Esophagus muscularis mucosa (tissue), 4 donors: ENCODE results near the gene PLEKHM2. TPM values are rescaled to one million over a fixed set of nuclear protein-coding genes. Genes with fewer than 3 reads are reported as not detected.

Source experiments
- DNase-seq: peaks from one replicate; pipeline ENCODE4 v3.0.0-alpha.2; 2017; ENCODE audit errors: extremely low spot score
- H3K27ac ChIP-seq, 4 donors: fragments of 200-600 bp; sonication (generic); replicated peaks in 1 of 4; 1 replicate in 3 of 4; 2 replicates in 1 of 4; pipeline ENCODE4 v1.5.1; 2016 to 2019; ENCODE audit warnings: mild to moderate bottlenecking in 1 of 4
- H3K27me3 ChIP-seq, 4 donors: fragments of 200-600 bp; sonication (generic); one replicate each; pipeline versions ENCODE4 v1.5.1 to v1.6.0; 2016 to 2019
- H3K36me3 ChIP-seq, 4 donors: fragments of 200-600 bp; sonication (generic); one replicate each; pipeline ENCODE4 v1.5.1; 2016 to 2019
- H3K4me1 ChIP-seq, 4 donors: fragments of 200-600 bp; sonication (generic); one replicate each; pipeline ENCODE4 v1.5.1; 2016 to 2019
- H3K4me3 ChIP-seq, 4 donors: fragments of 200-600 bp; sonication (generic); 1 replicate in 2 of 4; 2 replicates in 2 of 4; pipeline ENCODE4 v1.5.1; 2016 to 2019; ENCODE audit warnings: mild to moderate bottlenecking in 4 of 4, moderate library complexity in 1 of 4
- H3K9me3 ChIP-seq, 4 donors: fragments of 200-600 bp; sonication (generic); 1 replicate in 3 of 4; 2 replicates in 1 of 4; pipeline ENCODE4 v1.5.1; 2016 to 2019
- EP300 ChIP-seq: sonication (generic); formaldehyde crosslinking; IDR thresholded peaks from one replicate; pipeline ENCODE4 v1.6.1; 2017; ENCODE audit warnings: antibody characterized with exemption
- POLR2A ChIP-seq: fragments of 450-650 bp; IDR thresholded peaks from one replicate; pipeline ENCODE4 v1.6.1; 2017; ENCODE audit warnings: antibody characterized with exemption, moderate library complexity, mild to moderate bottlenecking, low read depth
- POLR2AphosphoS5 ChIP-seq, 2 donors: sonication (generic); formaldehyde crosslinking; IDR thresholded peaks; one replicate each; pipeline ENCODE4 v1.6.1; 2017; ENCODE audit warnings: antibody characterized with exemption in 2 of 2
- WGBS: methylation state at CpG from one replicate; pipeline ENCODE4 v1.1.5; 2018; 5-methylcytosine and 5-hydroxymethylcytosine counted together
- intact Hi-C: fragments of 100-400 bp; cut with DNase I; formaldehyde crosslinking; loops from one replicate; pipeline ENCODE4 v1.15.1; 2023
- total RNA-seq, 4 donors: library from RNA; depleted of rRNA; stranded (reverse); fragments of >200 nt; gene quantifications; one replicate each; pipeline versions ENCODE4 v1.1.0 to v1.2.1, GENCODE V29; 2016
- TF ChIP-seq, protein P1 (sequence below), 3 experiments: fragments of 200-600 bp in 2 of 3; fragments of 450-650 bp in 1 of 3; sonication (generic) in 2 of 3; IDR thresholded peaks; one replicate each; pipeline ENCODE4 v1.5.1; 2017 to 2019; ENCODE audit warnings: antibody characterized with exemption in 3 of 3, mild to moderate bottlenecking in 2 of 3, moderate library complexity in 1 of 3

The PLEKHM2 gene
- total RNA-seq, 4 donors from 2014 or later = 44.4 to 68.2 (median 55.2) TPM

DNA sequence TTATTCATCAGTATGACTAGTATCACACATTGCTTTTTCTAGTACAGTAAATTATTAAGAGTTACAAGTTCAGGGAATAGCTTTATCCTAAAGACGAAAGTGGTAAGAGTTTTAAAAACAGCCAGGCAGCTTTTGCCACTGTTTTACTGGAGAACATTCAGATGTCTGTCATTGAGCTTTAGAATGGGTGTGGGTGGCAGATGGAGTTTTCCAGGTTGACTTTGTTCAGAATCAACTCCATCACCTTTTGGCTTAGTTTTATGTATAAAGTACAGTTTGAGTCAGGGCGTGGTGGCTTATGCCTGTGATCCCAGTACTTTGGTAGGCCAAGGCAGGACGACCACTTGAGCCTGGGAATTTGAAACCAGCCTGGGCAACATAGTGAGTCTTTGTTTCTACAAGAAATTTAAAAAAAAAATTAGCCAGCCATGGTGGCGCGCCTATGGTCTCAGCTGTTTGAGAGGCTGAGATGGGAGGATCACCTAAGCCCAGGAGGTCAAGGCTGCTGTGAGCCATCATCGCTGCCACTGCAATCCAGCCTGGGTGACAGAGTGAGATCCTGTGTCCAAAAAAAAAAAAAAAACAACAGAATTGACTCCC, 29.9 kb upstream of the PLEKHM2 start:
- Histone ChIP-seq H3K9me3 (no peaks in the 10 kb centered on the region), H3K27me3 (no peaks in the 10 kb centered on the region), H3K27ac (no peak overlapping the region), H3K4me3 (no peak overlapping the region), H3K36me3 (peaks cover 17 to 100% (median 64%) of the 10 kb centered on the region in 4 donors), H3K4me1 (no peaks in the 10 kb centered on the region)
- WGBS = 95% methylated on average over 6 of the region's 6 CpGs
- no peak for DNase-seq
- TF ChIP-seq POLR2A (no peak), EP300 (no peak), POLR2AphosphoS5 (IDR thresholded peaks at IDR 0.05) (no peak)
- TF ChIP-seq, protein P1, sequence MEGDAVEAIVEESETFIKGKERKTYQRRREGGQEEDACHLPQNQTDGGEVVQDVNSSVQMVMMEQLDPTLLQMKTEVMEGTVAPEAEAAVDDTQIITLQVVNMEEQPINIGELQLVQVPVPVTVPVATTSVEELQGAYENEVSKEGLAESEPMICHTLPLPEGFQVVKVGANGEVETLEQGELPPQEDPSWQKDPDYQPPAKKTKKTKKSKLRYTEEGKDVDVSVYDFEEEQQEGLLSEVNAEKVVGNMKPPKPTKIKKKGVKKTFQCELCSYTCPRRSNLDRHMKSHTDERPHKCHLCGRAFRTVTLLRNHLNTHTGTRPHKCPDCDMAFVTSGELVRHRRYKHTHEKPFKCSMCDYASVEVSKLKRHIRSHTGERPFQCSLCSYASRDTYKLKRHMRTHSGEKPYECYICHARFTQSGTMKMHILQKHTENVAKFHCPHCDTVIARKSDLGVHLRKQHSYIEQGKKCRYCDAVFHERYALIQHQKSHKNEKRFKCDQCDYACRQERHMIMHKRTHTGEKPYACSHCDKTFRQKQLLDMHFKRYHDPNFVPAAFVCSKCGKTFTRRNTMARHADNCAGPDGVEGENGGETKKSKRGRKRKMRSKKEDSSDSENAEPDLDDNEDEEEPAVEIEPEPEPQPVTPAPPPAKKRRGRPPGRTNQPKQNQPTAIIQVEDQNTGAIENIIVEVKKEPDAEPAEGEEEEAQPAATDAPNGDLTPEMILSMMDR (IDR thresholded peaks at IDR 0.05) = no peak
- intact Hi-C loops = no loop called here

DNA sequence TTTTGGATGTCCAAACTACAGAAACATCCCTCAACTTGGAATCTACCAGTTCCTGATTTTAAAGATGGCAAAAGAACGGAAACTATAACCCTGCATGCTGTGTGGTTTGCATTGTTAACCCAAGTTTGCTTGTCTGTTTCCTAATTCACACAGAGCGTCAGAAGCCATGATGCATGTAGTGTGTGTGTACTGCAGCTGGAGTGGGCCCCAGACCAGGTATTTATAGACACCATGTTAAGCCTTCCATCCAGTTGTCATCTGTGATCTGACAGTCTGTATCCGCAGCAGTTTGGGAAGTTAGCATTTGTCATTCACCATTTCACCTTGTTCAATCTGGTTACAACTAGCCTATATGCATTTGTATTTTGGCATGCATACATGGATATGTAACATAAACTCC, 27.7 kb upstream of the PLEKHM2 start:
- H3K36me3 ChIP-seq = peaks cover 28 to 100% (median 72%) of the 10 kb centered on the region in 4 donors
- H3K4me3 ChIP-seq = no peak overlapping the region
- intact Hi-C loops = no loop called here
- TF ChIP-seq, protein P1 (IDR thresholded peaks at IDR 0.05) = no peak
- TF ChIP-seq POLR2A (no peak), POLR2AphosphoS5 (IDR thresholded peaks at IDR 0.05) (no peak), EP300 (no peak)
- H3K27ac ChIP-seq = no peak overlapping the region
- 91% methylated on average over 3 of the region's 3 CpGs for WGBS
- H3K9me3 ChIP-seq = no peaks in the 10 kb centered on the region
- DNase-seq = no peak
- no peaks in the 10 kb centered on the region for H3K4me1 ChIP-seq
- H3K27me3 ChIP-seq = no peaks in the 10 kb centered on the region

DNA sequence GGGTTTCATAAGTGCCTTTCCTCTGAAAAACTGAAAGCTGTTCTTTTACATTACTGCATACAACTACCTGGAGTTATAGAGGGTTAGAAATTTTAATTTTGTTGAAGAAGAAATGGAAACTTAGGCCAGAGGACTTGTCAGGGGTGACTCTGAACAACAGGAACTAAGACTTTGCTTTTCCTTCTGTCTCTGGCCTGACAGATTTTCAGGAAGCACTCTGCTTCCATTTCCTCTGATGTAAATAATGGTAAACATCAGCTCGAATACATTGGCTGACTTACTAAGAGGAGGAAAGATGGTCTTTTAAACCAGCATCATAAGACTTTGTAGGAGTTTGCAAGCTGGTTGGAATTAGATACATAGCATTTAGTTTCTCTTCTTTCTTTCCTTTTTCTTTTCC, 27.1 kb upstream of the PLEKHM2 start:
- 33% methylated on average over 1 of the region's 1 CpG for WGBS
- DNase-seq = no peak
- H3K9me3 ChIP-seq = no peaks in the 10 kb centered on the region
- H3K27me3 ChIP-seq = no peaks in the 10 kb centered on the region
- H3K4me1 ChIP-seq = no peaks in the 10 kb centered on the region
- H3K4me3 ChIP-seq = no peak overlapping the region
- peaks cover 34 to 100% (median 72%) of the 10 kb centered on the region in 4 donors for H3K36me3 ChIP-seq
- intact Hi-C loops = no loop called here
- no peak for TF ChIP-seq POLR2A
- no peak for TF ChIP-seq POLR2AphosphoS5 (IDR thresholded peaks at IDR 0.05)
- no peak for TF ChIP-seq EP300
- TF ChIP-seq, protein P1 (IDR thresholded peaks at IDR 0.05) = no peak
- no peak overlapping the region for H3K27ac ChIP-seq

DNA sequence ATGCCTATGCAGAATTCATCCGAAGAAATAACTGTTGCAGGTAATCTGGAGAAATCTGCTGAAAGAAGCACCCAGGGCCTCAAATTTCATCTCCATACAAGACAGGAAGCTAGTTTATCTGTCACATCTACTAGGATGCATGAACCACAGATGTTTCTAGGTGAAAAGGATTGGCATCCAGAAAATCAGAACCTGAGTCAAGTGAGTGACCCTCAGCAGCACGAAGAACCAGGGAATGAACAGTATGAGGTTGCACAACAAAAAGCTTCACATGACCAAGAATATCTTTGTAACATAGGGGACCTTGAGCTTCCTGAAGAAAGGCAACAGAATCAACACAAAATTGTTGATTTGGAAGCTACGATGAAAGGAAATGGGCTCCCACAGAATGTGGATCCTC, 24.0 kb upstream of the PLEKHM2 start:
- intact Hi-C loops = no loop called here
- WGBS = 98% methylated on average over 3 of the region's 3 CpGs
- H3K36me3 ChIP-seq = peaks cover 29 to 81% (median 51%) of the 10 kb centered on the region in 4 donors
- H3K27ac ChIP-seq = no peak overlapping the region
- H3K4me1 ChIP-seq = no peaks in the 10 kb centered on the region
- TF ChIP-seq POLR2A = no peak
- TF ChIP-seq, protein P1 (IDR thresholded peaks at IDR 0.05) = no peak
- TF ChIP-seq POLR2AphosphoS5 (IDR thresholded peaks at IDR 0.05) = no peak
- no peak for TF ChIP-seq EP300
- no peaks in the 10 kb centered on the region for H3K9me3 ChIP-seq
- no peaks in the 10 kb centered on the region for H3K27me3 ChIP-seq
- H3K4me3 ChIP-seq = no peak overlapping the region
- DNase-seq = no peak

DNA sequence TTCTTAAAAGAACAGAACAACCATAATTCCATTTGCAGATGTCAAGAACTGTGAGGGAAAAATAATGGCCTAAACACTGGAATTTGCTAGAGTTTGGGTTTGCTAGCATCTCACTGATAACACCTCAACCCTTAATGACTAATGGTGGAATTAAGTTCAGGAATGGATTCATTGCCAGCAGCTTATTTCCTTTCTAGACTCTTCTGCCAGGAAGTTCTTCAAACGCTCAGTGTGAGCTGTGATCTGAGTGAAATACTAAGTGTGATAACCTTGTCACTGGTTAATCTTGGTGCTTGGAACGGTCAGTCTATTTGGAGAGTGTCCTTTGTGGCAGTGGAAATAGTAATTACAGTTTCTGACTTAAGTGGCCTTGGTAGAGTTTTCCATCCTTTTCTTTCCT, 21.6 kb upstream of the PLEKHM2 start:
- Histone ChIP-seq H3K9me3 (no peaks in the 10 kb centered on the region), H3K36me3 (peaks cover 24 to 58% (median 34%) of the 10 kb centered on the region in 4 donors), H3K27ac (no peak overlapping the region), H3K4me3 (no peak overlapping the region), H3K27me3 (no peaks in the 10 kb centered on the region), H3K4me1 (peaks cover 0 to 4% (median 0%) of the 10 kb centered on the region in 4 donors)
- intact Hi-C loops = no loop called here
- TF ChIP-seq POLR2AphosphoS5 (IDR thresholded peaks at IDR 0.05) (no peak), POLR2A (no peak)
- TF ChIP-seq, protein P1 (IDR thresholded peaks at IDR 0.05) = no peak
- 69% methylated on average over 2 of the region's 2 CpGs for WGBS
- DNase-seq = no peak
